H9 (cell line): Measurements from ENCODE around the gene LCN2. TPM values are rescaled to one million over a fixed set of nuclear protein-coding genes. Genes with fewer than 3 reads are reported as not detected.

Experiments used
- DNase-seq: peaks from one replicate; pipeline ENCODE4 v3.0.0-alpha.2; 2017
- H2AFZ ChIP-seq: one replicate; pipeline ENCODE4 v1.6.1; 2013; ENCODE audit warnings: mild to moderate bottlenecking, low read length, control low read depth, moderate library complexity
- H2AK5ac ChIP-seq: 2 replicates; pipeline ENCODE4 v1.6.1; 2013; ENCODE audit warnings: low read length, control low read depth, mixed read lengths; ENCODE audit not compliant: insufficient read length
- H2BK120ac ChIP-seq: one replicate; pipeline ENCODE4 v1.6.1; 2013; ENCODE audit warnings: low read depth, mild to moderate bottlenecking, low read length, control low read depth, inconsistent platforms; ENCODE audit not compliant: poor library complexity, severe bottlenecking
- H2BK12ac ChIP-seq: 2 replicates; pipeline ENCODE4 v1.6.1; 2013; ENCODE audit warnings: low read length, control low read depth, mixed read lengths, low read depth; ENCODE audit not compliant: insufficient read length
- H2BK15ac ChIP-seq: 2 replicates; pipeline ENCODE4 v1.6.1; 2013; ENCODE audit warnings: low read depth, low read length, control low read depth
- H2BK20ac ChIP-seq: one replicate; pipeline ENCODE4 v1.6.1; 2013; ENCODE audit warnings: low read depth, mild to moderate bottlenecking, low read length, control low read depth, inconsistent platforms; ENCODE audit not compliant: poor library complexity, severe bottlenecking
- H2BK5ac ChIP-seq: 2 replicates; pipeline ENCODE4 v1.6.1; 2013; ENCODE audit warnings: low read length, control low read depth, mixed read lengths; ENCODE audit not compliant: insufficient read length
- H3K14ac ChIP-seq: 2 replicates; pipeline ENCODE4 v1.6.1; 2013; ENCODE audit warnings: low read length, control low read depth; ENCODE audit not compliant: insufficient read depth
- H3K18ac ChIP-seq: 2 replicates; pipeline ENCODE4 v1.6.1; 2013; ENCODE audit warnings: low read depth, mild to moderate bottlenecking, mixed read lengths, low read length, control low read depth; ENCODE audit not compliant: insufficient read length
- H3K23ac ChIP-seq: 2 replicates; pipeline ENCODE4 v1.6.1; 2013; ENCODE audit warnings: low read length, control low read depth, mixed read lengths, low read depth; ENCODE audit not compliant: insufficient read length
- H3K23me2 ChIP-seq: 2 replicates; pipeline ENCODE4 v1.6.1; 2013; ENCODE audit warnings: low read depth, mild to moderate bottlenecking, mixed read lengths, low read length, control low read depth; ENCODE audit not compliant: insufficient read length, poor library complexity, severe bottlenecking
- H3K27ac ChIP-seq: 2 replicates; pipeline ENCODE4 v1.5.1; 2013; ENCODE audit warnings: low read length, control low read depth, mixed read lengths, low read depth; ENCODE audit not compliant: insufficient read length
- H3K27me3 ChIP-seq: 2 replicates; pipeline ENCODE4 v1.6.1; 2013; ENCODE audit warnings: low read length, control low read depth, inconsistent platforms; ENCODE audit not compliant: insufficient read depth
- H3K4ac ChIP-seq: 2 replicates; pipeline ENCODE4 v1.6.1; 2013; ENCODE audit warnings: low read depth, mild to moderate bottlenecking, control low read depth, inconsistent platforms, low read length, moderate library complexity
- H3K4me1 ChIP-seq: 2 replicates; pipeline ENCODE4 v1.6.1; 2013; ENCODE audit warnings: low read length, control low read depth, inconsistent platforms; ENCODE audit not compliant: insufficient read depth
- H3K4me2 ChIP-seq: 2 replicates; pipeline ENCODE4 v1.6.1; 2013; ENCODE audit warnings: low read length, control low read depth, mixed read lengths; ENCODE audit not compliant: insufficient read length, insufficient read depth
- H3K56ac ChIP-seq: 2 replicates; pipeline ENCODE4 v1.6.1; 2013; ENCODE audit warnings: low read depth, mild to moderate bottlenecking, mixed read lengths, low read length, control low read depth; ENCODE audit not compliant: insufficient read length
- H3K79me1 ChIP-seq: 2 replicates; pipeline ENCODE4 v1.6.1; 2013; ENCODE audit warnings: low read depth, mild to moderate bottlenecking, moderate library complexity, low read length, control low read depth, inconsistent platforms; ENCODE audit not compliant: insufficient read depth, poor library complexity, severe bottlenecking
- H3K79me2 ChIP-seq: 2 replicates; pipeline ENCODE4 v1.6.1; 2013; ENCODE audit warnings: low read length, control low read depth, inconsistent platforms; ENCODE audit not compliant: insufficient read depth
- H3K9ac ChIP-seq: 2 replicates; pipeline ENCODE4 v1.6.1; 2013; ENCODE audit warnings: low read length, control low read depth, mixed read lengths; ENCODE audit not compliant: insufficient read length; ENCODE audit errors: extremely low read depth
- H3K9me3 ChIP-seq: one replicate; pipeline ENCODE4 v1.6.1; 2013; ENCODE audit warnings: low read depth, low read length, inconsistent platforms; ENCODE audit not compliant: control insufficient read depth
- H3T11ph ChIP-seq: one replicate; pipeline ENCODE4 v1.6.1; 2013; ENCODE audit warnings: mild to moderate bottlenecking, low read length, control low read depth, inconsistent platforms
- H4K20me1 ChIP-seq: one replicate; pipeline ENCODE4 v1.6.1; 2013; ENCODE audit not compliant: control insufficient read depth, insufficient read length, insufficient read depth
- H4K5ac ChIP-seq: 2 replicates; pipeline ENCODE4 v1.6.1; 2013; ENCODE audit warnings: low read depth, mild to moderate bottlenecking, mixed read lengths, low read length, control low read depth; ENCODE audit not compliant: insufficient read length
- H4K8ac ChIP-seq: replicated peaks from 2 replicates; pipeline ENCODE4 v1.6.1; 2013; ENCODE audit warnings: low read length, control low read depth, mixed read lengths, low read depth; ENCODE audit not compliant: insufficient read length
- H4K91ac ChIP-seq: 2 replicates; pipeline ENCODE4 v1.6.1; 2013; ENCODE audit warnings: low read depth, mild to moderate bottlenecking, moderate library complexity, mixed read lengths, low read length, control low read depth; ENCODE audit not compliant: insufficient read length
- H3K27ac Mint-ChIP-seq, 3 experiments: 2 replicates in 2 of 3; 3 replicates in 1 of 3; pipeline ENCODE4 v1.8.0; 2020 to 2021; ENCODE audit warnings: mixed read lengths in 3 of 3, mild to moderate bottlenecking in 1 of 3, moderate library complexity in 1 of 3
- H3K27me3 Mint-ChIP-seq: 2 replicates; pipeline ENCODE4 v1.8.0; 2021; ENCODE audit warnings: low read depth, mild to moderate bottlenecking, moderate library complexity, mixed read lengths
- H3K36me3 Mint-ChIP-seq, 3 experiments: 2 replicates in 2 of 3; 3 replicates in 1 of 3; pipeline ENCODE4 v1.8.0; 2020 to 2021; ENCODE audit warnings: low read depth in 3 of 3, mixed read lengths in 3 of 3; ENCODE audit not compliant: insufficient read depth in 1 of 3
- H3K4me1 Mint-ChIP-seq, 2 experiments: 2 replicates each; pipeline ENCODE4 v1.8.0; 2020; ENCODE audit warnings: mixed read lengths in 2 of 2
- H3K4me3 Mint-ChIP-seq, 2 experiments: 2 replicates in 1 of 2; 3 replicates in 1 of 2; pipeline ENCODE4 v1.8.0; 2020 to 2021; ENCODE audit warnings: mild to moderate bottlenecking in 2 of 2, mixed read lengths in 2 of 2, moderate library complexity in 1 of 2
- H3K9me3 Mint-ChIP-seq, 2 experiments: 2 replicates in 1 of 2; 3 replicates in 1 of 2; pipeline ENCODE4 v1.8.0; 2020; ENCODE audit warnings: mild to moderate bottlenecking in 2 of 2, mixed read lengths in 2 of 2, moderate library complexity in 1 of 2
- WGBS: extraction: QIAGEN DNeasy Blood & Tissue Kit; methylation state at CpG from one replicate; pipeline ENCODE4 v1.1.7; 2013; ENCODE audit warnings: missing lambda C conversion rate, low lambda C conversion rate, mixed read lengths; ENCODE audit not compliant: insufficient read length; ENCODE audit errors: extremely low coverage; 5-methylcytosine and 5-hydroxymethylcytosine counted together
- total RNA-seq: library from RNA; stranded (reverse); gene quantifications from 2 replicates; pipeline ENCODE4 v1.2.1, GENCODE V29; 2021
- TF ChIP-seq, protein P1 (sequence below): fragments of 200-600 bp; sonication (generic); conservative IDR thresholded peaks from 3 replicates; pipeline ENCODE4 v1.8.0; 2021; ENCODE audit warnings: antibody characterized with exemption, mild to moderate bottlenecking

The LCN2 gene
- total RNA-seq, 1 experiment from 2014 or later, result not detected

DNA sequence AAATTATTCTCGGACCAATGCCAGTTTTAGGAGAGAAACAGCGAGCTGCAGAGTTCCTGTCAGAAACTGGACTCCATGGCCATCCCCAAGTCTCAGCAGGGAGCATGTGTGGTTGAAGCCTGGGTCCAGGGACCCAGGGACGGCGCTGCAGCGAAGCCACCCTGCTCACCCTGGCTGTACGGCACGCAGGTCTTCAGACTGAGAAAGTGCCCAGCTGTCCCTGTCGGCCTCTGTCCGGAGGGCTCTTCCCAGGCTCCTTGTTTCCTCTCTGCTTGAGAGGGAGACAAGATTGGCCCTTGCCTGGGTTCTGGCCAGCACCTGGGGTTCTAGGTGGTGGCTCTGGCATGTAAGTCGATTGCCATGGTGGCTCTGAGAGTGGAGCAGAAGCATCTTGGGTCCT, 48.7 kb upstream of the LCN2 start:
- peak overlapping the region in 1 of 2 experiments; percentile 84; a peak in 1 of 5 replicates for H3K4me3 Mint-ChIP-seq

More for the DNA sequence above, 48.7 kb upstream of the LCN2 start:
- peaks cover 3% of the 10 kb centered on the region for H3K79me1 ChIP-seq
- H4K8ac ChIP-seq, result no peak overlapping the region
- H3T11ph ChIP-seq, result no peak overlapping the region
- no peak overlapping the region for H3K4ac ChIP-seq
- no peaks in the 10 kb centered on the region for H3K9me3 ChIP-seq
- WGBS, result no CpG with 5 or more reads among the region's 10 CpGs
- no peak overlapping the region for H3K23ac ChIP-seq
- no peak overlapping the region for H3K9ac ChIP-seq
- H4K91ac ChIP-seq, result no peak overlapping the region
- no peak for DNase-seq
- Mint-ChIP-seq H3K27me3 (no peaks in the 10 kb centered on the region), H3K4me1 (peaks cover 51 to 58% of the 10 kb centered on the region in 2 experiments), H3K9me3 (no peaks in the 10 kb centered on the region), H3K36me3 (peaks cover 19 to 43% (median 39%) of the 10 kb centered on the region in 3 experiments; a peak in 6 of 7 replicates), H3K27ac (peak overlapping the region in 2 of 3 experiments; percentile 68 to 96; a peak in 1 of 7 replicates)
- H3K4me2 ChIP-seq, result no peak overlapping the region
- H3K23me2 ChIP-seq, result peaks cover 10% of the 10 kb centered on the region
- H4K20me1 ChIP-seq, result no peaks in the 10 kb centered on the region
- H3K18ac ChIP-seq, result no peak overlapping the region
- no peak overlapping the region for H4K5ac ChIP-seq
- no peak overlapping the region for H3K56ac ChIP-seq
- no peak overlapping the region for H3K14ac ChIP-seq
- no peak overlapping the region for H2AK5ac ChIP-seq
- H2BK120ac ChIP-seq, result no peak overlapping the region
- no peak overlapping the region for H2AFZ ChIP-seq
- H3K79me2 ChIP-seq, result peaks cover 7% of the 10 kb centered on the region; the same call in 1 of the 2 replicates
- no peak overlapping the region for H2BK15ac ChIP-seq
- H3K27ac ChIP-seq, result no peak overlapping the region
- no peak overlapping the region for H2BK20ac ChIP-seq
- TF ChIP-seq, protein P1, sequence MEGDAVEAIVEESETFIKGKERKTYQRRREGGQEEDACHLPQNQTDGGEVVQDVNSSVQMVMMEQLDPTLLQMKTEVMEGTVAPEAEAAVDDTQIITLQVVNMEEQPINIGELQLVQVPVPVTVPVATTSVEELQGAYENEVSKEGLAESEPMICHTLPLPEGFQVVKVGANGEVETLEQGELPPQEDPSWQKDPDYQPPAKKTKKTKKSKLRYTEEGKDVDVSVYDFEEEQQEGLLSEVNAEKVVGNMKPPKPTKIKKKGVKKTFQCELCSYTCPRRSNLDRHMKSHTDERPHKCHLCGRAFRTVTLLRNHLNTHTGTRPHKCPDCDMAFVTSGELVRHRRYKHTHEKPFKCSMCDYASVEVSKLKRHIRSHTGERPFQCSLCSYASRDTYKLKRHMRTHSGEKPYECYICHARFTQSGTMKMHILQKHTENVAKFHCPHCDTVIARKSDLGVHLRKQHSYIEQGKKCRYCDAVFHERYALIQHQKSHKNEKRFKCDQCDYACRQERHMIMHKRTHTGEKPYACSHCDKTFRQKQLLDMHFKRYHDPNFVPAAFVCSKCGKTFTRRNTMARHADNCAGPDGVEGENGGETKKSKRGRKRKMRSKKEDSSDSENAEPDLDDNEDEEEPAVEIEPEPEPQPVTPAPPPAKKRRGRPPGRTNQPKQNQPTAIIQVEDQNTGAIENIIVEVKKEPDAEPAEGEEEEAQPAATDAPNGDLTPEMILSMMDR, result no peak
- no peak overlapping the region for H2BK5ac ChIP-seq
- peaks cover 5% of the 10 kb centered on the region; the same call in 1 of the 2 replicates for H3K4me1 ChIP-seq
- H2BK12ac ChIP-seq, result no peak overlapping the region
- no peaks in the 10 kb centered on the region for H3K27me3 ChIP-seq
